WTC11 (cell line): ENCODE measurements around the gene SUPT5H. TPM values are rescaled to one million over a fixed set of nuclear protein-coding genes. Genes with fewer than 3 reads are reported as not detected.

Experiments
- ATF1 ChIP-seq: sonication (generic); formaldehyde crosslinking; IDR thresholded peaks from 2 replicates; pipeline ENCODE4 v1.8.1; 2023; ENCODE audit warnings: mild to moderate bottlenecking, moderate library complexity, missing genetic modification reagents
- CDX4 ChIP-seq: fragments of 250-450 bp; sonication (Bioruptor Pico); IDR thresholded peaks from 2 replicates; pipeline ENCODE4 v1.9.0; 2021; ENCODE audit warnings: moderate library complexity, mild to moderate bottlenecking, inconsistent platforms, borderline replicate concordance
- CTCF ChIP-seq: fragments of 200-600 bp; IDR thresholded peaks from 2 replicates; pipeline ENCODE4 v1.8.0; 2022; ENCODE audit warnings: antibody characterized with exemption
- ETV6 ChIP-seq: sonication (generic); formaldehyde crosslinking; IDR thresholded peaks from 2 replicates; pipeline ENCODE4 v1.8.1; 2022; ENCODE audit warnings: mild to moderate bottlenecking, missing genetic modification reagents
- FOXJ3 ChIP-seq: sonication (generic); formaldehyde crosslinking; IDR thresholded peaks from 2 replicates; pipeline ENCODE4 v1.9.0; 2021; ENCODE audit warnings: missing genetic modification reagents, mild to moderate bottlenecking, borderline replicate concordance
- FOXP1 ChIP-seq: sonication (generic); formaldehyde crosslinking; IDR thresholded peaks from 2 replicates; pipeline ENCODE4 v1.8.0; 2022; ENCODE audit warnings: missing genetic modification reagents, mild to moderate bottlenecking, moderate library complexity, borderline replicate concordance
- JAZF1 ChIP-seq: fragments of 250-450 bp; sonication (Bioruptor Pico); IDR thresholded peaks from 2 replicates; pipeline ENCODE4 v1.9.0; 2021; ENCODE audit warnings: moderate library complexity, mild to moderate bottlenecking, inconsistent platforms
- KAT7 ChIP-seq: sonication (generic); formaldehyde crosslinking; IDR thresholded peaks from 2 replicates; pipeline ENCODE4 v1.8.1; 2023; ENCODE audit warnings: missing genetic modification reagents, mild to moderate bottlenecking, borderline replicate concordance
- MLX ChIP-seq: sonication (generic); formaldehyde crosslinking; IDR thresholded peaks from 2 replicates; pipeline ENCODE4 v1.8.1; 2023; ENCODE audit warnings: mild to moderate bottlenecking, missing genetic modification reagents, moderate library complexity
- MYBL2 ChIP-seq: sonication (generic); formaldehyde crosslinking; IDR thresholded peaks from 2 replicates; pipeline ENCODE4 v1.8.1; 2023; ENCODE audit warnings: mild to moderate bottlenecking, moderate library complexity, missing genetic modification reagents
- NR3C1 ChIP-seq: sonication (generic); formaldehyde crosslinking; conservative IDR thresholded peaks from 2 replicates; pipeline ENCODE4 v1.8.1; 2023; ENCODE audit warnings: low read depth, mild to moderate bottlenecking, missing genetic modification reagents
- OVOL2 ChIP-seq: fragments of 250-450 bp; sonication (Bioruptor Pico); IDR thresholded peaks from 2 replicates; pipeline ENCODE4 v1.9.0; 2021; ENCODE audit warnings: mild to moderate bottlenecking, borderline replicate concordance
- PRRX2 ChIP-seq: fragments of 250-450 bp; sonication (Bioruptor Pico); IDR thresholded peaks from 2 replicates; pipeline ENCODE4 v1.8.0; 2021; ENCODE audit warnings: mild to moderate bottlenecking
- RORB ChIP-seq: fragments of 250-450 bp; sonication (Bioruptor Pico); IDR thresholded peaks from 2 replicates; pipeline ENCODE4 v1.9.0; 2021; ENCODE audit warnings: mild to moderate bottlenecking
- SOX15 ChIP-seq: fragments of 250-450 bp; sonication (Bioruptor Pico); IDR thresholded peaks from 2 replicates; pipeline ENCODE4 v1.9.0; 2021; ENCODE audit warnings: mild to moderate bottlenecking
- STAT6 ChIP-seq: sonication (generic); formaldehyde crosslinking; conservative IDR thresholded peaks from 2 replicates; pipeline ENCODE4 v1.8.1; 2023; ENCODE audit warnings: mild to moderate bottlenecking, low read depth, missing genetic modification reagents, moderate library complexity
- ZBTB43 ChIP-seq: sonication (generic); formaldehyde crosslinking; IDR thresholded peaks from 2 replicates; pipeline ENCODE4 v1.8.1; 2023; ENCODE audit warnings: mild to moderate bottlenecking, missing genetic modification reagents
- ZMAT4 ChIP-seq: fragments of 250-450 bp; sonication (Bioruptor Pico); IDR thresholded peaks from 2 replicates; pipeline ENCODE4 v1.9.0; 2021; ENCODE audit warnings: mild to moderate bottlenecking
- ZNF671 ChIP-seq: fragments of 250-450 bp; sonication (Bioruptor Pico); IDR thresholded peaks from 2 replicates; pipeline ENCODE4 v1.8.0; 2021; ENCODE audit warnings: mild to moderate bottlenecking
- total RNA-seq: library from RNA; stranded (reverse); gene quantifications from 3 replicates; pipeline ENCODE4 v1.2.3, GENCODE V29; 2021
- TF ChIP-seq, protein P1 (sequence below): sonication (generic); formaldehyde crosslinking; IDR thresholded peaks from 2 replicates; pipeline ENCODE4 v1.8.1; 2022; ENCODE audit warnings: mild to moderate bottlenecking, missing genetic modification reagents, moderate library complexity, borderline replicate concordance
- TF ChIP-seq, protein P2 (sequence below): sonication (generic); formaldehyde crosslinking; conservative IDR thresholded peaks from 2 replicates; pipeline ENCODE4 v1.8.1; 2022; ENCODE audit warnings: mild to moderate bottlenecking, missing genetic modification reagents
- TF ChIP-seq, protein P3 (sequence below): sonication (generic); formaldehyde crosslinking; IDR thresholded peaks from 2 replicates; pipeline ENCODE4 v1.8.1; 2022; ENCODE audit warnings: low read depth, mild to moderate bottlenecking, moderate library complexity, missing genetic modification reagents, borderline replicate concordance
- TF ChIP-seq, protein P4 (sequence below): fragments of 250-450 bp; sonication (Bioruptor Pico); conservative IDR thresholded peaks from 2 replicates; pipeline ENCODE4 v1.9.0; 2021; ENCODE audit warnings: mild to moderate bottlenecking

SUPT5H gene
- total RNA-seq, 1 experiment from 2014 or later, result 135 TPM

- TF ChIP-seq OVOL2 (CRISPR knock-in tag) (no peak), MYBL2 (CRISPR knock-in tag) (peak; percentile 98), CDX4 (CRISPR knock-in tag) (no peak), ZMAT4 (CRISPR knock-in tag) (no peak), ZNF671 (CRISPR knock-in tag) (no peak), CTCF (no peak), ZBTB43 (CRISPR knock-in tag) (peak; percentile 98), JAZF1 (CRISPR knock-in tag) (no peak), KAT7 (peak; percentile 99), MLX (peak; percentile 97), NR3C1 (peak; percentile 99), PRRX2 (CRISPR knock-in tag) (no peak), ATF1 (CRISPR knock-in tag) (peak; percentile 98), STAT6 (CRISPR knock-in tag) (peak; percentile 98), RORB (no peak), SOX15 (CRISPR knock-in tag) (no peak), FOXP1 (peak; percentile 100), FOXJ3 (CRISPR knock-in tag) (no peak), ETV6 (CRISPR knock-in tag) (peak; percentile 99)
- TF ChIP-seq, protein P1, sequence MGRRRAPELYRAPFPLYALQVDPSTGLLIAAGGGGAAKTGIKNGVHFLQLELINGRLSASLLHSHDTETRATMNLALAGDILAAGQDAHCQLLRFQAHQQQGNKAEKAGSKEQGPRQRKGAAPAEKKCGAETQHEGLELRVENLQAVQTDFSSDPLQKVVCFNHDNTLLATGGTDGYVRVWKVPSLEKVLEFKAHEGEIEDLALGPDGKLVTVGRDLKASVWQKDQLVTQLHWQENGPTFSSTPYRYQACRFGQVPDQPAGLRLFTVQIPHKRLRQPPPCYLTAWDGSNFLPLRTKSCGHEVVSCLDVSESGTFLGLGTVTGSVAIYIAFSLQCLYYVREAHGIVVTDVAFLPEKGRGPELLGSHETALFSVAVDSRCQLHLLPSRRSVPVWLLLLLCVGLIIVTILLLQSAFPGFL (CRISPR knock-in tag), result 0 out of 2 replicates have a peak, but pooled peaks have one; percentile 71
- TF ChIP-seq, protein P2, sequence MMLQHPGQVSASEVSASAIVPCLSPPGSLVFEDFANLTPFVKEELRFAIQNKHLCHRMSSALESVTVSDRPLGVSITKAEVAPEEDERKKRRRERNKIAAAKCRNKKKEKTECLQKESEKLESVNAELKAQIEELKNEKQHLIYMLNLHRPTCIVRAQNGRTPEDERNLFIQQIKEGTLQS (CRISPR knock-in tag), result peak; percentile 88
- TF ChIP-seq, protein P3, sequence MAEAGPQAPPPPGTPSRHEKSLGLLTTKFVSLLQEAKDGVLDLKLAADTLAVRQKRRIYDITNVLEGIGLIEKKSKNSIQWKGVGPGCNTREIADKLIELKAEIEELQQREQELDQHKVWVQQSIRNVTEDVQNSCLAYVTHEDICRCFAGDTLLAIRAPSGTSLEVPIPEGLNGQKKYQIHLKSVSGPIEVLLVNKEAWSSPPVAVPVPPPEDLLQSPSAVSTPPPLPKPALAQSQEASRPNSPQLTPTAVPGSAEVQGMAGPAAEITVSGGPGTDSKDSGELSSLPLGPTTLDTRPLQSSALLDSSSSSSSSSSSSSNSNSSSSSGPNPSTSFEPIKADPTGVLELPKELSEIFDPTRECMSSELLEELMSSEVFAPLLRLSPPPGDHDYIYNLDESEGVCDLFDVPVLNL, result peak; percentile 94
- TF ChIP-seq, protein P4, sequence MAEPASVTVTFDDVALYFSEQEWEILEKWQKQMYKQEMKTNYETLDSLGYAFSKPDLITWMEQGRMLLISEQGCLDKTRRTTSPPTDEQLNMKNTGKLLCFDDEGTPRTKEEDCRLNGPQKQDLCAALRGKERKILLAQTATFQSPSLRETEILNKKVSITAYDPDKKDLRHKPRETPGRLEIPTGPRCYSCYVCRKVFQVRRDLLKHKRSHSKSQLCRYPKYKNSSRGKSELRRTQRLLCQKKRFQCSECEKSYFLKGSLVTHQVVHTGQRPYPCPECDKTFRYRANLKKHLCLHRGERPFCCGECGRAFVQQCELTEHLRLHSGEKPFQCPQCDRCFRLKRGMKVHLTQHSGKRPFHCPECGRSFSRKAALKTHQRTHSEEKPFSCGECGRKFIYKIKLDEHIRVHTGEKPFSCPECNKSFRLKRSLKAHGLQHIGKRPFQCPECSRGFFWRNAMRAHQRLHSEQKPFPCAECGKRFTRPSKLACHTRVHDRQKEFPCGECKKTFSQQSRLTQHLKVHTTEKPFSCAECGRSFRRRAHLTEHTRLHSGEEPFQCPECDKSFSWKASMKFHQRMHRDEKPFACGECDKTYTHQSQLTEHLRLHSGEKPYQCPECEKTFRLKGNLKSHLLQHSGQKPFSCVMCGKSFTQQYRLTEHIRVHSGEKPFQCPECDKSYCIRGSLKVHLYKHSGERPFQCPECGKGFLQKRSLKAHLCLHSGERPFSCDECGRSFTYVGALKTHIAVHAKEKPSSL, result no peak
Measured at GRCh38 chr19:39506944-39507714, 61.7 kb downstream of the SUPT5H start (continued).
